ENCODE results near the gene MTARC1.

GRCh38 chr1:220806408-220806807, 19.7 kb downstream of the MTARC1 start:
- TF ChIP-seq GATA3 (IDR thresholded peaks at IDR 0.05; ENCODE audit: low read depth, low read length) = no peak
- no peak for TF ChIP-seq GATA2 (IDR thresholded peaks at IDR 0.05; ENCODE audit: low read depth, low read length)
